GM23338 (cell line): Measurements from ENCODE around the gene NOSTRIN. TPM values are rescaled to one million over a fixed set of nuclear protein-coding genes. Genes with fewer than 3 reads are reported as not detected.

ENCODE experiments used
- ATAC-seq: fragments of 200-7000 bp; cut with Tn5 transposase; 3 replicates; pipeline ENCODE4 v1.9.1; 2020
- DNase-seq: peaks from one replicate; pipeline ENCODE4 v3.0.0-alpha.2; 2015; ENCODE audit warnings: low spot score
- H2AFZ ChIP-seq: fragments of 200-600 bp; sonication (generic); 2 replicates; pipeline ENCODE4 v1.8.0; 2016; ENCODE audit warnings: antibody characterized with exemption, mild to moderate bottlenecking, moderate library complexity
- H3F3A ChIP-seq: fragments of 200-600 bp; sonication (generic); replicated peaks from 2 replicates; pipeline ENCODE4 v1.8.0; 2017; ENCODE audit warnings: antibody characterized with exemption, mixed run types, low read depth
- H3K27ac ChIP-seq: fragments of 200-600 bp; sonication (generic); 2 replicates; pipeline ENCODE4 v1.6.1; 2016; ENCODE audit warnings: low read depth
- H3K27me3 ChIP-seq: fragments of 200-600 bp; sonication (generic); 2 replicates; pipeline ENCODE4 v1.8.0; 2016; ENCODE audit warnings: mild to moderate bottlenecking, mixed run types, moderate library complexity; ENCODE audit not compliant: insufficient read depth
- H3K36me3 ChIP-seq: fragments of 200-600 bp; sonication (generic); 2 replicates; pipeline ENCODE4 v1.8.0; 2016; ENCODE audit warnings: mild to moderate bottlenecking; ENCODE audit not compliant: insufficient read depth
- H3K4me1 ChIP-seq: fragments of 200-600 bp; sonication (generic); 2 replicates; pipeline ENCODE4 v1.8.0; 2016; ENCODE audit warnings: mild to moderate bottlenecking, moderate library complexity; ENCODE audit not compliant: insufficient read depth
- H3K4me2 ChIP-seq: fragments of 200-600 bp; sonication (generic); 2 replicates; pipeline ENCODE4 v1.7.1; 2017; ENCODE audit warnings: mixed run types
- H3K4me3 ChIP-seq: fragments of 200-600 bp; sonication (generic); 2 replicates; pipeline ENCODE4 v1.6.1; 2016; ENCODE audit warnings: mixed run types
- H3K79me2 ChIP-seq: fragments of 200-600 bp; sonication (generic); replicated peaks from 2 replicates; pipeline ENCODE4 v1.8.0; 2017; ENCODE audit warnings: mild to moderate bottlenecking; ENCODE audit not compliant: insufficient read depth
- H3K9me2 ChIP-seq: fragments of 200-600 bp; sonication (generic); 2 replicates; pipeline ENCODE4 v1.8.0; 2017; ENCODE audit not compliant: insufficient read depth
- H4K20me1 ChIP-seq: fragments of 200-600 bp; sonication (generic); replicated peaks from 2 replicates; pipeline ENCODE4 v1.8.0; 2017; ENCODE audit warnings: mild to moderate bottlenecking; ENCODE audit not compliant: insufficient read depth
- H3K27ac Mint-ChIP-seq: 2 replicates; pipeline ENCODE4 v1.8.0; 2020; ENCODE audit warnings: inconsistent platforms, mild to moderate bottlenecking, moderate library complexity, mixed read lengths
- H3K27me3 Mint-ChIP-seq: 3 replicates; pipeline ENCODE4 v1.8.0; 2022; ENCODE audit warnings: low read depth, mild to moderate bottlenecking, moderate library complexity, mixed read lengths, inconsistent platforms; ENCODE audit not compliant: insufficient read depth, poor library complexity
- H3K36me3 Mint-ChIP-seq: 3 replicates; pipeline ENCODE4 v1.8.0; 2021; ENCODE audit warnings: low read depth, mild to moderate bottlenecking, inconsistent platforms, moderate library complexity, mixed read lengths
- H3K4me1 Mint-ChIP-seq: 3 replicates; pipeline ENCODE4 v1.8.0; 2020; ENCODE audit warnings: mild to moderate bottlenecking, inconsistent platforms, mixed read lengths
- H3K4me3 Mint-ChIP-seq: 3 replicates; pipeline ENCODE4 v1.8.0; 2021; ENCODE audit warnings: moderate library complexity, mild to moderate bottlenecking, inconsistent platforms, mixed read lengths
- H3K9me3 Mint-ChIP-seq: 3 replicates; pipeline ENCODE4 v1.8.0; 2020; ENCODE audit warnings: moderate library complexity, mild to moderate bottlenecking, inconsistent platforms, mixed read lengths
- CREB1 ChIP-seq: fragments of 250-450 bp; sonication (Bioruptor Pico); IDR thresholded peaks from 2 replicates; pipeline ENCODE4 v1.5.0; 2020; ENCODE audit warnings: low read depth, mild to moderate bottlenecking, moderate library complexity
- CTCF ChIP-seq, 2 experiments: fragments of 200-600 bp in 1 of 2; sonication (generic) in 1 of 2; conservative IDR thresholded peaks; 2 replicates each; pipeline versions ENCODE4 v1.5.1 to v1.6.1; 2016 to 2017; ENCODE audit warnings: antibody characterized with exemption in 2 of 2, low read depth in 2 of 2, mild to moderate bottlenecking in 2 of 2, moderate library complexity in 1 of 2
- EZH2 ChIP-seq: fragments of 200-600 bp; sonication (generic); IDR thresholded peaks from one replicate; pipeline ENCODE4 v1.8.0; 2017; ENCODE audit warnings: antibody characterized with exemption, mild to moderate bottlenecking, low read depth; ENCODE audit not compliant: unreplicated experiment
- EZH2phosphoT487 ChIP-seq: fragments of 200-600 bp; sonication (generic); IDR thresholded peaks from one replicate; pipeline ENCODE4 v1.8.1; 2018; ENCODE audit warnings: antibody characterized with exemption; ENCODE audit not compliant: unreplicated experiment
- JUNB ChIP-seq: IDR thresholded peaks from one replicate; pipeline ENCODE4 v1.6.1; 2016; ENCODE audit warnings: antibody characterized with exemption; ENCODE audit not compliant: unreplicated experiment
- NANOG ChIP-seq: IDR thresholded peaks from 2 replicates; pipeline ENCODE4 v1.6.1; 2016; ENCODE audit warnings: antibody characterized with exemption, borderline replicate concordance
- STAT1 ChIP-seq: IDR thresholded peaks from one replicate; pipeline ENCODE4 v1.6.1; 2016; ENCODE audit warnings: antibody characterized with exemption; ENCODE audit not compliant: unreplicated experiment
- ZNF114 ChIP-seq: fragments of 250-450 bp; sonication (Bioruptor Pico); IDR thresholded peaks from 2 replicates; pipeline ENCODE4 v1.5.0; 2020; ENCODE audit warnings: mild to moderate bottlenecking, moderate library complexity
- ZNF331 ChIP-seq: fragments of 250-450 bp; sonication (Bioruptor Pico); IDR thresholded peaks from 2 replicates; pipeline ENCODE4 v1.5.0; 2020; ENCODE audit warnings: low read depth, mild to moderate bottlenecking, moderate library complexity
- polyA plus RNA-seq: library from polyadenylated mRNA; unstranded; fragments of >200 nt; fragmentation: Nextera tagmentation; extraction: Ambion mirVana; gene quantifications from 2 replicates; pipeline ENCODE4 v1.2.1, GENCODE V29; 2016
- total RNA-seq: library from RNA; depleted of rRNA; stranded (reverse); fragments of >200 nt; shearing (Covaris generic); gene quantifications from 2 replicates; pipeline ENCODE4 v1.2.3, GENCODE V29; 2014
- TF ChIP-seq, protein P1 (sequence below): IDR thresholded peaks from one replicate; pipeline ENCODE4 v1.6.1; 2018; ENCODE audit warnings: antibody characterized with exemption; ENCODE audit not compliant: unreplicated experiment
- TF ChIP-seq, protein P2 (sequence below): IDR thresholded peaks from 2 replicates; pipeline ENCODE4 v1.6.1; 2016; ENCODE audit warnings: antibody characterized with exemption

Gene NOSTRIN
- total and polyA plus RNA-seq, 2 experiments from 2014 or later, result 1.8 TPM; not detected in 1

GRCh38 chr2:168801961-168802858 is at the start of gene NOSTRIN (continued):
- TF ChIP-seq, protein P1, sequence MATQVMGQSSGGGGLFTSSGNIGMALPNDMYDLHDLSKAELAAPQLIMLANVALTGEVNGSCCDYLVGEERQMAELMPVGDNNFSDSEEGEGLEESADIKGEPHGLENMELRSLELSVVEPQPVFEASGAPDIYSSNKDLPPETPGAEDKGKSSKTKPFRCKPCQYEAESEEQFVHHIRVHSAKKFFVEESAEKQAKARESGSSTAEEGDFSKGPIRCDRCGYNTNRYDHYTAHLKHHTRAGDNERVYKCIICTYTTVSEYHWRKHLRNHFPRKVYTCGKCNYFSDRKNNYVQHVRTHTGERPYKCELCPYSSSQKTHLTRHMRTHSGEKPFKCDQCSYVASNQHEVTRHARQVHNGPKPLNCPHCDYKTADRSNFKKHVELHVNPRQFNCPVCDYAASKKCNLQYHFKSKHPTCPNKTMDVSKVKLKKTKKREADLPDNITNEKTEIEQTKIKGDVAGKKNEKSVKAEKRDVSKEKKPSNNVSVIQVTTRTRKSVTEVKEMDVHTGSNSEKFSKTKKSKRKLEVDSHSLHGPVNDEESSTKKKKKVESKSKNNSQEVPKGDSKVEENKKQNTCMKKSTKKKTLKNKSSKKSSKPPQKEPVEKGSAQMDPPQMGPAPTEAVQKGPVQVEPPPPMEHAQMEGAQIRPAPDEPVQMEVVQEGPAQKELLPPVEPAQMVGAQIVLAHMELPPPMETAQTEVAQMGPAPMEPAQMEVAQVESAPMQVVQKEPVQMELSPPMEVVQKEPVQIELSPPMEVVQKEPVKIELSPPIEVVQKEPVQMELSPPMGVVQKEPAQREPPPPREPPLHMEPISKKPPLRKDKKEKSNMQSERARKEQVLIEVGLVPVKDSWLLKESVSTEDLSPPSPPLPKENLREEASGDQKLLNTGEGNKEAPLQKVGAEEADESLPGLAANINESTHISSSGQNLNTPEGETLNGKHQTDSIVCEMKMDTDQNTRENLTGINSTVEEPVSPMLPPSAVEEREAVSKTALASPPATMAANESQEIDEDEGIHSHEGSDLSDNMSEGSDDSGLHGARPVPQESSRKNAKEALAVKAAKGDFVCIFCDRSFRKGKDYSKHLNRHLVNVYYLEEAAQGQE, result no peak
- no peak for TF ChIP-seq JUNB

DNA sequence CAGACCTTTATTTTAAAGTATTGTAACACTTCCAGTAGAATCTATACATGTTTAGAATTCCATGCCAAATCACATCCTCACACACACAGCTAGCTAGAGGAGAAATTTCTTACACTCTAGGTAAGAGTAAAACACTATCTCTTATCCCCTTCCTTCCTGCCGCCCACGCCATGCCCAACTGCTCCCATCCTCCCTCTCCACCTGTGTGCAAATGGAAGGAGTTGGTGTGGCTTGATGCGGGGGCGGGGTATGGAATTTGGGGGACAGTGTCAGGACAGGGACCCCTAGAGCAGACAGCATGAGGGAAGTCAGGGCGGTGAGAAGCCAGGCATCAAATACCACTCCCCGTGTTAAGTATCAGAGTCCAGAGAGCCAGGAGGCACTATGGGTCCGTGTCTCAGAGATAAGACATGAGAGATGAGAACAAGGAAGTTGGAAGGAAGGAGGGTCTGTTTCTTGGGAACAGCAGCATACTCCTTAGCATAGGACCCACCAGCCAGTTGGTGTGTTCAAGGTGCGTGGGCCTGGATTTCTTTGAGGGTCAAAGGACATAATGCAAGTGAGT is 48.6 kb upstream of the NOSTRIN start:
- Mint-ChIP-seq H3K4me1 (peaks cover 30% of the 10 kb centered on the region), H3K9me3 (no peaks in the 10 kb centered on the region), H3K36me3 (no peaks in the 10 kb centered on the region), H3K4me3 (no peak overlapping the region), H3K27me3 (peaks cover 3% of the 10 kb centered on the region), H3K27ac (no peak overlapping the region)
- Histone ChIP-seq H3K79me2 (no peaks in the 10 kb centered on the region), H3F3A (no peaks in the 10 kb centered on the region), H4K20me1 (no peaks in the 10 kb centered on the region), H3K4me1 (peaks cover 5% of the 10 kb centered on the region), H3K27me3 (no peaks in the 10 kb centered on the region), H3K4me2 (no peak overlapping the region), H3K4me3 (no peak overlapping the region), H2AFZ (no peak overlapping the region), H3K36me3 (no peaks in the 10 kb centered on the region), H3K9me2 (no peaks in the 10 kb centered on the region), H3K27ac (no peak overlapping the region)
- ATAC-seq, result no peak
- DNase-seq, result no peak
- TF ChIP-seq ZNF331 (CRISPR knock-in tag) (no peak), EZH2 (no peak), CTCF (conservative IDR thresholded peaks at IDR 0.05; ENCODE audit: low read depth in 2 of 2) (no peak), NANOG (no peak), STAT1 (no peak), CREB1 (no peak), JUNB (no peak), ZNF114 (CRISPR knock-in tag) (no peak), EZH2phosphoT487 (no peak)
- TF ChIP-seq, protein P2, sequence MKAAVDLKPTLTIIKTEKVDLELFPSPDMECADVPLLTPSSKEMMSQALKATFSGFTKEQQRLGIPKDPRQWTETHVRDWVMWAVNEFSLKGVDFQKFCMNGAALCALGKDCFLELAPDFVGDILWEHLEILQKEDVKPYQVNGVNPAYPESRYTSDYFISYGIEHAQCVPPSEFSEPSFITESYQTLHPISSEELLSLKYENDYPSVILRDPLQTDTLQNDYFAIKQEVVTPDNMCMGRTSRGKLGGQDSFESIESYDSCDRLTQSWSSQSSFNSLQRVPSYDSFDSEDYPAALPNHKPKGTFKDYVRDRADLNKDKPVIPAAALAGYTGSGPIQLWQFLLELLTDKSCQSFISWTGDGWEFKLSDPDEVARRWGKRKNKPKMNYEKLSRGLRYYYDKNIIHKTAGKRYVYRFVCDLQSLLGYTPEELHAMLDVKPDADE, result no peak
